DND-41 (cell line): Measurements from ENCODE around the gene YTHDF1.

Experiments used
- EZH2 ChIP-seq: IDR thresholded peaks from 3 replicates; pipeline ENCODE4 v1.6.1; 2012; ENCODE audit warnings: borderline replicate concordance, low read depth, mild to moderate bottlenecking, moderate library complexity, low read length, inconsistent platforms; ENCODE audit not compliant: severe bottlenecking
- TF ChIP-seq, protein P1 (sequence below): IDR thresholded peaks from 2 replicates; pipeline ENCODE4 v1.5.1; 2012; ENCODE audit warnings: borderline replicate concordance, low read length, moderate library complexity, mild to moderate bottlenecking; ENCODE audit not compliant: poor library complexity, severe bottlenecking; ENCODE audit errors: extremely low read depth

DNA sequence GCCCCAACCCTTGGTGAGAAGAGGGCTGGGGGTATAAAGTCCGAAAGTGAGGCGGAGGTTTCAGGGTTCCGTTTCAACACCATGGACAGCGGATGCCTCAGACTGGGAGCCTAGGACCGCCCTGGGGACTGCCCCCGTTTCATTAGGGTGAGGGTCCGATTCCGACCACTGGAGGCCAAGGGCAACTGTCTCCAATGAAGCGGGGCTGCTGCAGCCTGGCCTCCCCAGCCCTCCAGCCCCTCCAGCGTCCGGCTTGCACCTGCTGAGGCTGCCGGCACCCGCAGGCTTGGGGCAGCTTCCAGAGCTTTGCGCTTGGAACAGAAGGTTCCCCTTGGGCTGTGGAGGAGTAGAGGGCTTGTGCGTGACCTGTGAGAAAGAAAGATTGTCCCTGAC is 39.9 kb downstream of the YTHDF1 start:
- TF ChIP-seq, protein P1, sequence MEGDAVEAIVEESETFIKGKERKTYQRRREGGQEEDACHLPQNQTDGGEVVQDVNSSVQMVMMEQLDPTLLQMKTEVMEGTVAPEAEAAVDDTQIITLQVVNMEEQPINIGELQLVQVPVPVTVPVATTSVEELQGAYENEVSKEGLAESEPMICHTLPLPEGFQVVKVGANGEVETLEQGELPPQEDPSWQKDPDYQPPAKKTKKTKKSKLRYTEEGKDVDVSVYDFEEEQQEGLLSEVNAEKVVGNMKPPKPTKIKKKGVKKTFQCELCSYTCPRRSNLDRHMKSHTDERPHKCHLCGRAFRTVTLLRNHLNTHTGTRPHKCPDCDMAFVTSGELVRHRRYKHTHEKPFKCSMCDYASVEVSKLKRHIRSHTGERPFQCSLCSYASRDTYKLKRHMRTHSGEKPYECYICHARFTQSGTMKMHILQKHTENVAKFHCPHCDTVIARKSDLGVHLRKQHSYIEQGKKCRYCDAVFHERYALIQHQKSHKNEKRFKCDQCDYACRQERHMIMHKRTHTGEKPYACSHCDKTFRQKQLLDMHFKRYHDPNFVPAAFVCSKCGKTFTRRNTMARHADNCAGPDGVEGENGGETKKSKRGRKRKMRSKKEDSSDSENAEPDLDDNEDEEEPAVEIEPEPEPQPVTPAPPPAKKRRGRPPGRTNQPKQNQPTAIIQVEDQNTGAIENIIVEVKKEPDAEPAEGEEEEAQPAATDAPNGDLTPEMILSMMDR, result no peak
- TF ChIP-seq EZH2, result no peak
